Activated naive CD8-positive, alpha-beta T cell treated with anti-CD3 and anti-CD28 coated beads, Interleukin-2, amount 10 ng/mL, durations not matched to agents 7 days and 5 days (primary cell): ENCODE measurements around the gene MPHOSPH10. TPM values are rescaled to one million over a fixed set of nuclear protein-coding genes. Genes with fewer than 3 reads are reported as not detected.
"Not testable (repeated sequence)": the region's sequence is repeated elsewhere in the genome, so short reads cannot be mapped to it uniquely, and the experiment has no call there.

ENCODE experiments used
- ATAC-seq: fragments of 150-1000 bp; cut with Tn5 transposase; one replicate; pipeline ENCODE4 v1.10.0; 2021; ENCODE audit warnings: low read depth, moderate library complexity
- POLR2A ChIA-PET: fragments of 350-600 bp; sonication (Branson Sonifier 250); formaldehyde crosslinking; loops from one replicate; lab custom pipeline; 2021; ENCODE audit warnings: antibody characterized with exemption; lab: Charles Lee
- DNase-seq: peaks from one replicate; pipeline ENCODE4 v3.0.0; 2021
- H3K27ac Mint-ChIP-seq: one replicate; pipeline ENCODE4 v1.8.0; 2022; ENCODE audit warnings: mild to moderate bottlenecking, mixed read lengths
- H3K27me3 Mint-ChIP-seq: one replicate; pipeline ENCODE4 v1.8.0; 2022; ENCODE audit warnings: mild to moderate bottlenecking, moderate library complexity, mixed read lengths
- H3K36me3 Mint-ChIP-seq: one replicate; pipeline ENCODE4 v1.8.0; 2021; ENCODE audit warnings: mild to moderate bottlenecking, mixed read lengths
- H3K4me1 Mint-ChIP-seq: one replicate; pipeline ENCODE4 v1.8.0; 2021; ENCODE audit warnings: mixed read lengths
- H3K4me3 Mint-ChIP-seq: one replicate; pipeline ENCODE4 v1.8.0; 2022; ENCODE audit warnings: mild to moderate bottlenecking, moderate library complexity, mixed read lengths
- H3K9me3 Mint-ChIP-seq: one replicate; pipeline ENCODE4 v1.8.0; 2021; ENCODE audit warnings: mixed read lengths
- total RNA-seq, 2 experiments: library from RNA; stranded (reverse); gene quantifications; one replicate each; pipeline ENCODE4 v1.2.3, GENCODE V29; 2021

The MPHOSPH10 gene
- total RNA-seq, 2 experiments from 2014 or later: 36.0 to 37.2 TPM

DNA sequence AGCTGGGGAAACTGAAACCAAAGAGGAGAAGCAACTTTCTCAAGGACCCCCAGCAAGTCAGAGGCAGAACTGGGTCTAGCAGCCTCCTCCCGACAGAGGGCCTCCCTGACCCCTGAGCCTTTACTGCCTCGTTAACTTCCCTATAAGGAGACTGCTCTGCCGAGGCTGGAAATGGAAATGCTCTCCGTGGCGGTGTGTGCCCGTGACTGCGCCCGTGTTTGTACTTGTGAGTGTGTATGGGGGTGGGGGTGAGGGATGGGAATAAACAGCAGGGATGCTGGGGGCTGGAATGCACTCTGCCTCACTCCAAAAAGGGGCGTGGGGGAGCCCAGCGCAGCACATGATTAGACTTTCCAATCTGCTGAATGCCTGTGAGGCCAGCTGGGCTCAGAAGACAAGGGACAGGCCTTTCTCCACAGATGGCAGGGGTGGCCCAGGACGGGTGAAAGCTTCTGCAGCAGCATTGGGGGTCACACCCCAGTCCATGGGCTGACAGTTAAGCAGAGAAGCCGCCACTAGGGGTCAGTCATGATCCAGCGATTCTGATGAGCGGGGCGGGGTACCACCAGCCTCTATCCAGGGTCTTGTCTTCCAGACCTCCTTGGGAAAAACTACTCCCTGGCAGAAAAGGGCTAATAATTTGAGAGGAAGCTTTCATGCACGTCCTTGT, 26.8 kb downstream of the MPHOSPH10 start:
- Mint-ChIP-seq H3K27ac (no peak overlapping the region), H3K9me3 (no peaks in the 10 kb centered on the region), H3K27me3 (peaks cover 8% of the 10 kb centered on the region), H3K4me3 (peak overlapping the region; percentile 51), H3K36me3 (no peaks in the 10 kb centered on the region), H3K4me1 (peaks cover 6% of the 10 kb centered on the region)
- DNase-seq: peak; percentile 58
- ATAC-seq: peak; percentile 74
- POLR2A ChIA-PET: no interaction called here

DNA sequence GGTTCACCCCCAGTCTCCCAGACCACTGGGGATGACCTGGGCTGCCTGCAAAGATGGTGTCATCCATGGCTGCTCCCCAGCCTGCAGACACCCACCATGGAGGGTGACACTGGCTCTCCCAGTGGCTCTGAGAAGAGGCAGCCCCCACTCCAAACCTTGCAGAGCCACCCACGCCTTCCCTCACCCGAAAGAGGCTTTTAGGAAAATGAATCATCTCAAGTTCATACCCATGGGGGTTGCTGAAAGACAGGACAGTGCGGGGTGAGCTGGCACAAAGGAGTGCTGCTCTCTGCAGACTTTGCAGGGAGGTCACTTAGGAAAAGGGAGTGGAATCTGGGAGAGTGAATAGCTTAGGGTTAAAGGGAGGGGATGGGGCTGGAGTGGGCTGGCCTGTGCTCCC, 36.4 kb downstream of the MPHOSPH10 start:
- Mint-ChIP-seq H3K4me1 (no peaks in the 10 kb centered on the region), H3K36me3 (no peaks in the 10 kb centered on the region), H3K27me3 (peaks cover 9% of the 10 kb centered on the region), H3K4me3 (no peak overlapping the region), H3K9me3 (no peaks in the 10 kb centered on the region), H3K27ac (no peak overlapping the region)
- ATAC-seq: no peak
- DNase-seq: no peak
- POLR2A ChIA-PET: no interaction called here

DNA sequence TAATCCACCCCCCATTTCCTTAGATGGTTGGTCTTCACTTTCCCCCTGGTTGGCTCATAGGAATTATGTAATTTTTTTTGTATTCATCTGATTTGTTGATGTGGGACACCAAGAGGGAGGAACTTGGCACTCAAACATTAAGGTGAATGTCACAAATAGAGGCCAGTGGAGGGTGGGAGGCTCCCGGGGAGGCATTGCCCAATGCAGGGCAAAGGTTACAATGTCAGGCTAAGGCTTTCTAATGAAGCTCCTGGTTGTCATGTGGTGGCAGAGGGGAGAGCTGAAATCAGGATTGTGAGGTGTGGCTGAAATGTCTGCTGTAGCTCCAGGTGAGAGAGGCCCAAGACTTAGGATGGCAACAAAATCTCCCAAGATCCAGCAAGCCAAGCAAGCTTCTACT, 42.7 kb downstream of the MPHOSPH10 start:
- no peak overlapping the region for H3K4me3 Mint-ChIP-seq
- POLR2A ChIA-PET: no interaction called here
- no peaks in the 10 kb centered on the region for H3K9me3 Mint-ChIP-seq
- peaks cover 10% of the 10 kb centered on the region for H3K4me1 Mint-ChIP-seq
- DNase-seq (no peak), ATAC-seq (no peak)
- peaks cover 9% of the 10 kb centered on the region for H3K27me3 Mint-ChIP-seq
- H3K27ac Mint-ChIP-seq: no peak overlapping the region
- no peaks in the 10 kb centered on the region for H3K36me3 Mint-ChIP-seq

DNA sequence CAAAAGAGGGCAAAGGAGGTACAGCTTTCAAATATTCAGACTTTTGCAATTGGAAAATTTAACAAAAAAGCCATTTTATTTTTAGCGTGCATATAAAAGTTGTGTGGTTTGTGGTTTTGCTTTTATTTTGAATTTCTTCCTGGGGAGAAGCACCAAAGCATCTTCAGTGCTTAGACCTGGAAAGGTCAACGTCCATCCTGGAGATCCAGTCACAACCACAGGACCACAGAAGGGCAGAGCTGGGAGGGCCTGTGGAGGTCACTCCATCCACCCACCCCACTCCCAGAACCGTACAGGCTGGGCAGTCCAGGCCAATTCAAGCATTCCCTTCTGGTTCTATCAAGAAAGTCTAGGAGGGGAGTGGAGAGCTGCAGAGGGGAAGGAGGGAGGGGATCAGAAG, 43.8 kb downstream of the MPHOSPH10 start:
- H3K4me3 Mint-ChIP-seq: no peak overlapping the region
- POLR2A ChIA-PET: no interaction called here
- no peak for DNase-seq
- no peak overlapping the region for H3K27ac Mint-ChIP-seq
- peaks cover 9% of the 10 kb centered on the region for H3K27me3 Mint-ChIP-seq
- H3K4me1 Mint-ChIP-seq: peaks cover 10% of the 10 kb centered on the region
- ATAC-seq: no peak
- no peaks in the 10 kb centered on the region for H3K9me3 Mint-ChIP-seq
- H3K36me3 Mint-ChIP-seq: no peaks in the 10 kb centered on the region

DNA sequence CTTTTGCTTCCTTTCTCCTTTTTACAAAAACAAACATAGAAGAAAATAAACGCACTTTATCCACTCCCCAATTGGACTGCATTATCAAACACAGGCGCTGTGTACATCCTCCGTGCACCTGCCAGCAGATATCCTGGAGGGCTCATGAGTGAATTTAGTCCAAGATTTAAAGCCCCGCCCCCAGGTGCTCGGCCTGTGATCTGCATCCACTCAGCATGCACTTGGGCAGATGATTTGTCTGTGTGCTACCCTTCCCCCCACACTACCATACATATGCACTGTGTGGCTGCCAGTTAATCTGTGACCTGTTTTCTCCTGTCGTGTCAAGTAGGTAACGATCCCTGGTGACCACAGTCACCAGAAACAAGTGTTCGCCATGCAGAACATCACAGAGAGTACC, 48.4 kb downstream of the MPHOSPH10 start:
- POLR2A ChIA-PET, H3K9me3 Mint-ChIP-seq, DNase-seq, H3K36me3 Mint-ChIP-seq, ATAC-seq, H3K4me1 Mint-ChIP-seq, H3K4me3 Mint-ChIP-seq, H3K27ac Mint-ChIP-seq, H3K27me3 Mint-ChIP-seq: not testable (repeated sequence)

DNA sequence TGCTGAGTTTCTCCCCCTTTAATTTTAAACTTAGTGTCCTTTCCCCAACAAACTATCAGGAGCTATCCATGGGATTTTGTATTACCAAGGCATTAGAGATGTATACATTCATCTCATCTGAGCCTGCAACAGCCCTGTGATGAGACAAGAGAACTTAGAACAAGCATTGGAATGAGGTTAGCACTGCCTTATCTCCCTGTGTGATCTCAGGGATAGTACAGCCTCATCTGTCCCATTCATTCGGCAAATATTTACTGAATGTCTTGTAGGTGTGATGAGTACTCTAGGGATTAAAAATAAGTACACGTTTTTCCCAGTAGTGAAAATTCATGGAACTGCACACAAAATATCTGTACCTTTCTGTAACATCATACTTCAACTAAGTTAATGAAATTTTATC, 50.9 kb downstream of the MPHOSPH10 start:
- POLR2A ChIA-PET: no interaction called here
- no peak overlapping the region for H3K27ac Mint-ChIP-seq

DNA sequence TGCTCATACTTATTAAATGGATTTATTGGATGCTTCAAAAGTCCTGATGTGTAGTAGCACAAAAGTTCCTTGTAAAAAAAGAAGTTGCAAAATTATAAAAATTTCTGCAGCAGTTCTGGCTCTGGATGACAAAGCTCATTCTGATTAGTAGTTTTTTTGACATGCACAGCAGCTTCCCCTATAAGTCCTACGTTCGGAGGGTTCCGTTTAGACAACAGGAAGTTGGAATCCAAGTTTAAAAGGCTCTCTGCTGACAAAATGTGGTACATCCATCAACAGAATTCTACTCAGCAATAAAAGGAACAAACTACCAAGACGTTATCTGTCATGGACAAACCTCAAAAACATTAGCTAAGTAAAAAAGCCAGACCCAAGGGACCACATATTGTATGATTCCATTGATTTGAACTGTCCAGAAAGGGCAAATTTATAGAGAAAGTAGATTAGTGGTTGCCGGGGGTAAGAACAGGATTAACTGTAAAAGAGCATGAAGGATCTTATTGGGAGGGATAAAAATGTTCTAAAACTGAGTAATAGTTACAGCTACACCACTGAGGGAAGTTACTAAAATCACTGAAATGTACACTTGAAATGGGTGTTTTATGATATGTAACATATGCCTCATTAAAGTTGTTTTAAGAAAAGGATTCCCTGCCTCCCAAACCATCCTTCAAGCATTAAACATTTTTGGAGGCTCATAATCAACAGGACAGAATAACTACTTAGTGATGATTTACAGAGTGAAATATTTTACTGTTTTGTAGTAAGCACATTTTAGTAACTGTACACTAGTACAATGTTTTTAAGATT, 53.1 kb downstream of the MPHOSPH10 start:
- DNase-seq, H3K9me3 Mint-ChIP-seq, ATAC-seq, H3K4me3 Mint-ChIP-seq, H3K27ac Mint-ChIP-seq, H3K36me3 Mint-ChIP-seq, POLR2A ChIA-PET, H3K4me1 Mint-ChIP-seq, H3K27me3 Mint-ChIP-seq: not testable (repeated sequence)

More for the DNA sequence above, 50.9 kb downstream of the MPHOSPH10 start:
- H3K4me3 Mint-ChIP-seq: no peak overlapping the region
- H3K9me3 Mint-ChIP-seq: no peaks in the 10 kb centered on the region
- no peaks in the 10 kb centered on the region for H3K36me3 Mint-ChIP-seq
- DNase-seq (no peak), ATAC-seq (no peak)
- H3K27me3 Mint-ChIP-seq: peaks cover 5% of the 10 kb centered on the region
- no peaks in the 10 kb centered on the region for H3K4me1 Mint-ChIP-seq

DNA sequence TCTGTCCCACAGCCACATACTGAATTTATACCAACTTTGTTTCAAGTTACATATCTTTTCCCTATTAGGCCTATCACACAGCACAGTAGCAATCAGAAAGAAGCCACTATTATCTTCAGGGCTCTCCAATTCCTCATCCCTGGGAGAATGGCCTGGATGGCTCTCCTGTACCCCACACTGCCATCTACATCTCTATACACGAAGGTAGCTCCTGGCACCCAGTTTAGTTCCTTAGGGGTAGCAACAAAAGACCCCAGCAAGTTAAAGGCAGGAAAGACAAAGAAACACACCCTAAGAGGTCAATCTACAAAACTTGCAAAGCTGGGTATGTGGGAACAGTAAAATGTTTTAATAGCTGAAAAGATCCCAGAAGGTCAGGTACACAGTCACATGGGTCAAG, 56.5 kb downstream of the MPHOSPH10 start:
- ATAC-seq (no peak), DNase-seq (no peak)
- Mint-ChIP-seq H3K27me3 (no peaks in the 10 kb centered on the region), H3K4me3 (no peak overlapping the region), H3K36me3 (no peaks in the 10 kb centered on the region), H3K4me1 (no peaks in the 10 kb centered on the region), H3K27ac (no peak overlapping the region), H3K9me3 (no peaks in the 10 kb centered on the region)
- POLR2A ChIA-PET: no interaction called here

DNA sequence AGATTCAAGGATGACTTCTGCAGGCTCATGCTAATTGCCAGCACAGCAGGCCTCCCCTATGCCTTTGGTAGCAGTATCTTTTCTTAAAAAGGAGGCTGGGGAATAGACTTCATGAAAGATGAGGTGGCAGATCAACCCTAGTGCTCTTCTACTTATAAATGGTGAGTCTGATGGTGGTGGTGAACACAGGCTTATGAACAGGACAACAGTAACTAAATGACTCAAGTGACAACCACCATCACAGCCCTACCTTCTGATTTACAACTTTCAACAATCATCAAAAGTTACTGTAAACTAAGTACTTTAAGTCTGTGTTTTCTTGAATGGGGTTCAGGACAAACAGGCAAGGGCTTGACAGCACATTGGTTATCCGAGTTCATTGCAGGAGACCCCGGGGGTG, 57.2 kb downstream of the MPHOSPH10 start:
- Mint-ChIP-seq H3K27ac (no peak overlapping the region), H3K27me3 (no peaks in the 10 kb centered on the region), H3K36me3 (no peaks in the 10 kb centered on the region), H3K4me3 (no peak overlapping the region), H3K4me1 (no peaks in the 10 kb centered on the region), H3K9me3 (no peaks in the 10 kb centered on the region)
- POLR2A ChIA-PET: no interaction called here
- DNase-seq (no peak), ATAC-seq (no peak)

DNA sequence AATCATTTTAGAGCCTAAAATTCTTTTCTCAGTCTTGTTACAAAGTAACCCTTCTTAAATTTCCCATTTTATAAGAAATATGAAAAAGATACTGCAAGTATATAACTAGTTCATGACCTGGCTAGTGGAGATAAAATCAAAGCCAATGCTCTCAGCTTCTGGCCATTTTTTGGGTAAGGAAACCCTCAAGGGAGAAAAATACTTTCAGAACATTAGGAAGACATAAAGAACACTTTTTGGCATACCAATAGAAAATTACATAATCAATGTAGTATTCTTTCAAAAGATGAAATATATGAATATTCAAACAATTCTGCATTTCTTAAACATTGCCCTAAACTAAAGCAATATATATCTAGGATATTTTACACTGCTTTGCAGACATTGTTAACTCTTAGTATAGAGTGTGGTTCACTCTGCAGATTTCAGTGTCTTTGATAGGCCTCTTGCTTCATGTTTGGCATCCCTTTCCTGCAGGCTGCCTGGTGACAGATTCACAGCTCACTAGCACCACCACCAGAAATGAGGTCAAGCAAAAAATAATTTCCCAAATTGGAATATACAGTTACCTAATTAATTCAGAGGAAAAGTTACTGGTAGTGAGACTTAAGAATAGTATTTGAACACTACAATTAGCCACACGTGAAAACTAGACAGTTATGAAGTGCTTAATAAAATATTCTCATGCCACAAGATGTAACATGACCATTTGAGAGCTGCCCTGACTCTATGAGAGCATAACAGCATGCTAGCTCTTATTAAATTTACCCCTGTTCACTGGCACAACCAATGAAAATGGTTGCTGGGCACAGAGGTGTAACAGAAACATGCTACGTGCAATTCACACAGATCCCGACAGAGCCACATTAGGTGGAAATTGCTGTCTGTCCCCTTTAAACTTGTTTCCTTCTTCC, 60.5 kb downstream of the MPHOSPH10 start:
- DNase-seq: no peak
- Mint-ChIP-seq H3K4me3 (no peak overlapping the region), H3K27ac (no peak overlapping the region), H3K27me3 (no peaks in the 10 kb centered on the region), H3K4me1 (no peaks in the 10 kb centered on the region), H3K36me3 (peaks cover under 1% of the 10 kb centered on the region), H3K9me3 (peaks cover 2% of the 10 kb centered on the region)
- POLR2A ChIA-PET: no interaction called here
- ATAC-seq: no peak

DNA sequence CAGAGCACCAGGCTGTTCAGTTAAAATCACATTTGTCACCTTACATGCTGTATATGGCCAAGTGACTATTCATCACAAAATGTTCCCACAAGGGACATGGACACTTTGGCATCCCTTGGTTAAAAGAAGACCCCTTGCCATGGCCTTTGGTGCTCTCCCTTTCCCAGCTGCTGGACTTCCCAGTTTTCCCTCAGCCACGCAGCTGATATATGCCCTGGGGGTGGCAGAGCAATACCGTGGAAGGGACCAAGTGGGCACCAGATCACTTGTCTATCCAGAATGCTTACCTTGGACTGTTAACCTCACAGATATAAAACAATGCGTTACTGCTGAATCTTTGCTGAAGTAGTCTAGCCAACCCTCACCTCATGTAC, 61.1 kb downstream of the MPHOSPH10 start:
- H3K27ac Mint-ChIP-seq: no peak overlapping the region
- H3K27me3 Mint-ChIP-seq: no peaks in the 10 kb centered on the region
- no peak overlapping the region for H3K4me3 Mint-ChIP-seq

More for the DNA sequence above, 61.1 kb downstream of the MPHOSPH10 start:
- ATAC-seq (no peak), DNase-seq (no peak)
- POLR2A ChIA-PET: no interaction called here
- Mint-ChIP-seq H3K4me1 (no peaks in the 10 kb centered on the region), H3K9me3 (peaks cover 6% of the 10 kb centered on the region), H3K36me3 (peaks cover 4% of the 10 kb centered on the region)
